ENCODE results near the gene NR1I3. TPM values are rescaled to one million over a fixed set of nuclear protein-coding genes. Genes with fewer than 3 reads are reported as not detected.

Gene NR1I3
- total and polyA plus RNA-seq, 2 experiments from 2014 or later, result 2.6 to 8.1 TPM

DNA sequence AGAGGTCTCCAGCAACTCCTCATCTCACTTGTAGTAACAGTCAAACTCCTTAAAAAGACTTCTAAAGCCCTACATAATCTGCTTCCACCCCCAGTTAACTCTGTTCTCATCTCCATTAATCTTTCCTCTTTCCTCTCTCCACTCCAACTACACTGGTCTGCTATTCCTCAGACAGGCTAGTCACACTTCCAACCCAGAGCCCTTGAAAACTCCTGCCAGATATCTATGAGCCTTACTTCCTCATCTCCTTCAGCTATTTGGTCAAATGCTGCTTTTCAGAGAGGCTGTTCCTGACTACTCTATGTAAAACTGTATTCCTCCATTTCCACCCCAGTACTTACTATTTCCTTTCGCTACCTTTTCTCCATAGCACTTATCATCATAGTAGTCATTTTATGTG, 45.0 kb upstream of the NR1I3 start:
- whole genome bisulfite sequencing (ENCODE audit: low lambda C conversion rate, missing lambda C conversion rate), result 88% methylated on average over 1 of the region's 1 CpG
- DNase-seq (ENCODE audit: low spot score), result no peak
- H3K4me2 ChIP-seq, result no peak overlapping the region

DNA sequence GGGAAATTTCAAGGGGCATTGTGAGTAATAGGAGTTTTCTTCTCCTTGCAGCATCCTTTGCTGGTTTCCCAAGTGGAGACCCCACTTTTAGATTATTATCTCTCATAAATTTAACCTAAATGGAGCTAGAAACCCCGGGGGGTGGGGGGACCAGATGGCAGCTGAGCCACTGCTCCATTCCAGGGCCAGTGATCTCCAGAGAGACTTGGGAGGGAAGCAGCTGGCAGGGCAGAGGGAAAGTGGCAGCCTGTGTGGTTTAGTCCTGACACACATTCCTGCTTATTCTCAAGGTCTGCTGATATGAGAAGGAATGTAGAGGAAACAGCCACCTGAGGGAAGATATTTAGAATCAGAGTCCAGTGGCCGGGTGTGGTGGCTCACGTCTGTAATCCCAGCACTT, 36.9 kb upstream of the NR1I3 start:
- WGBS (ENCODE audit: low lambda C conversion rate, missing lambda C conversion rate), result 41% methylated on average over 3 of the region's 3 CpGs
- Histone ChIP-seq H3K79me2 (no peaks in the 10 kb centered on the region), H3K27me3 (no peaks in the 10 kb centered on the region), H3K36me3 (replicated peaks; ENCODE audit: insufficient read depth, low read depth) (no peaks in the 10 kb centered on the region), H3K9me3 (ENCODE audit: low read depth) (no peaks in the 10 kb centered on the region), H2AFZ (no peak overlapping the region), H4K20me1 (ENCODE audit: insufficient read depth, poor library complexity, severe bottlenecking) (no peaks in the 10 kb centered on the region), H3K27ac (no peak overlapping the region), H3K9me2 (replicated peaks; ENCODE audit: insufficient read depth) (no peaks in the 10 kb centered on the region), H3K4me1 (ENCODE audit: insufficient read depth) (peaks cover 18% of the 10 kb centered on the region), H3K4me2 (no peak overlapping the region), H3K4me3 (no peak overlapping the region)
- no peak for DNase-seq (ENCODE audit: low spot score)
- TF ChIP-seq, protein P1, sequence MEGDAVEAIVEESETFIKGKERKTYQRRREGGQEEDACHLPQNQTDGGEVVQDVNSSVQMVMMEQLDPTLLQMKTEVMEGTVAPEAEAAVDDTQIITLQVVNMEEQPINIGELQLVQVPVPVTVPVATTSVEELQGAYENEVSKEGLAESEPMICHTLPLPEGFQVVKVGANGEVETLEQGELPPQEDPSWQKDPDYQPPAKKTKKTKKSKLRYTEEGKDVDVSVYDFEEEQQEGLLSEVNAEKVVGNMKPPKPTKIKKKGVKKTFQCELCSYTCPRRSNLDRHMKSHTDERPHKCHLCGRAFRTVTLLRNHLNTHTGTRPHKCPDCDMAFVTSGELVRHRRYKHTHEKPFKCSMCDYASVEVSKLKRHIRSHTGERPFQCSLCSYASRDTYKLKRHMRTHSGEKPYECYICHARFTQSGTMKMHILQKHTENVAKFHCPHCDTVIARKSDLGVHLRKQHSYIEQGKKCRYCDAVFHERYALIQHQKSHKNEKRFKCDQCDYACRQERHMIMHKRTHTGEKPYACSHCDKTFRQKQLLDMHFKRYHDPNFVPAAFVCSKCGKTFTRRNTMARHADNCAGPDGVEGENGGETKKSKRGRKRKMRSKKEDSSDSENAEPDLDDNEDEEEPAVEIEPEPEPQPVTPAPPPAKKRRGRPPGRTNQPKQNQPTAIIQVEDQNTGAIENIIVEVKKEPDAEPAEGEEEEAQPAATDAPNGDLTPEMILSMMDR (IDR thresholded peaks at IDR 0.05; ENCODE audit: poor library complexity), result no peak
- no peak for TF ChIP-seq EZH2 (IDR thresholded peaks at IDR 0.05; ENCODE audit: borderline replicate concordance)
- no peak for TF ChIP-seq EZH2phosphoT487 (IDR thresholded peaks at IDR 0.05; ENCODE audit: low read depth, severe bottlenecking, unreplicated experiment)

More for the DNA sequence above, 45.0 kb upstream of the NR1I3 start:
- no peaks in the 10 kb centered on the region for H4K20me1 ChIP-seq (ENCODE audit: insufficient read depth, poor library complexity, severe bottlenecking)
- TF ChIP-seq, protein P1 (IDR thresholded peaks at IDR 0.05; ENCODE audit: poor library complexity), result no peak
- no peak for TF ChIP-seq EZH2 (IDR thresholded peaks at IDR 0.05; ENCODE audit: borderline replicate concordance)
- TF ChIP-seq EZH2phosphoT487 (IDR thresholded peaks at IDR 0.05; ENCODE audit: low read depth, severe bottlenecking, unreplicated experiment), result no peak
- H3K9me3 ChIP-seq (ENCODE audit: low read depth), result no peaks in the 10 kb centered on the region
- no peak overlapping the region for H2AFZ ChIP-seq
- no peaks in the 10 kb centered on the region for H3K9me2 ChIP-seq (replicated peaks; ENCODE audit: insufficient read depth)
- H3K27ac ChIP-seq, result no peak overlapping the region
- no peaks in the 10 kb centered on the region for H3K27me3 ChIP-seq
- H3K4me1 ChIP-seq (ENCODE audit: insufficient read depth), result peaks cover 4% of the 10 kb centered on the region
- H3K36me3 ChIP-seq (replicated peaks; ENCODE audit: insufficient read depth, low read depth), result no peaks in the 10 kb centered on the region
- no peaks in the 10 kb centered on the region for H3K79me2 ChIP-seq
- H3K4me3 ChIP-seq, result no peak overlapping the region

DNA sequence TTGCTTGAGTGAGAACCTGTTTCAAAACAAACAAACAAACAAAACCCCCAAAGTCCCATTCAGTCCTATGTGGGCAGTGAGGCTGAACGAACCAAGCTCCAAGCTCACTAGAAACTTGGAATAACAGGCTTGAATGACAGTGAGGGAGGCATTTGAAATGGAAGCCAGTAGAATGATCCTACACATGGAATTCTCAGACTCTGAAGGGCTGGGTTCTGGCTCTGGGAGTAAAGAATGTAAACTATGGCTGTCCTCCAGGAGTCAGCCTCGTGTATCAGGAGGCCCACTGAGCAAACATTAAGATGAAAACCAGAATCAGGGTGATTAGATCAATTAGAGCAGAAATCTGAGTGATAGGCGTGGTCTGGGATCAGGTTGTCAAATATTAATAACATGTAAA, 35.4 kb upstream of the NR1I3 start:
- Histone ChIP-seq H3K27me3 (no peaks in the 10 kb centered on the region), H3K4me3 (no peak overlapping the region), H3K4me1 (ENCODE audit: insufficient read depth) (peaks cover 18% of the 10 kb centered on the region), H2AFZ (no peak overlapping the region), H3K79me2 (no peaks in the 10 kb centered on the region), H3K9me3 (ENCODE audit: low read depth) (no peaks in the 10 kb centered on the region), H4K20me1 (ENCODE audit: insufficient read depth, poor library complexity, severe bottlenecking) (no peaks in the 10 kb centered on the region), H3K36me3 (replicated peaks; ENCODE audit: insufficient read depth, low read depth) (no peaks in the 10 kb centered on the region), H3K27ac (no peak overlapping the region), H3K9me2 (replicated peaks; ENCODE audit: insufficient read depth) (no peaks in the 10 kb centered on the region), H3K4me2 (no peak overlapping the region)
- 57% methylated on average over 3 of the region's 3 CpGs for WGBS (ENCODE audit: low lambda C conversion rate, missing lambda C conversion rate)
- TF ChIP-seq EZH2 (IDR thresholded peaks at IDR 0.05; ENCODE audit: borderline replicate concordance) (no peak), EZH2phosphoT487 (IDR thresholded peaks at IDR 0.05; ENCODE audit: low read depth, severe bottlenecking, unreplicated experiment) (no peak)
- TF ChIP-seq, protein P1 (IDR thresholded peaks at IDR 0.05; ENCODE audit: poor library complexity), result no peak
- DNase-seq (ENCODE audit: low spot score), result no peak

DNA sequence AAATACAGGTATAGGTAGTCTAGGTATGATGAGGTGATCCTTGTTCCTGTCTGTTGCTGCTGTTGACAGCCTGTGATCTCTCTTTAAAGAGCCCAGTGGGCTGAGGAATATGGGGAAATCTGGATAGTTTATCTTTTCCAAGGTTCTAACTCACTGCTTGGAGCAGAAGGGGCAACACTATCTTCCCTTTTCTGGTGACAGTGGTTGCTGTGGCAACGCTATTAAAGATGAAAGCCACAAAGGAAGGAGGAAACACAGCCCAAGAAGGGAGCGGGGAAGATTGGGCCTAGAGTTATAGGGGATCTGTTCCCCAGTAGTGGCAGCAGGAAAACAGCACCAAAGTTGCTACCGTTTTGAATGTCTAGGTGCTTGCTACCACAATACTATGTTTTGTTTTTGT, 29.3 kb upstream of the NR1I3 start:
- no peak for DNase-seq (ENCODE audit: low spot score)
- H3K9me3 ChIP-seq (ENCODE audit: low read depth), result no peaks in the 10 kb centered on the region

More for the DNA sequence above, 29.3 kb upstream of the NR1I3 start:
- no peak overlapping the region for H3K4me3 ChIP-seq
- WGBS (ENCODE audit: low lambda C conversion rate, missing lambda C conversion rate), result 73% methylated on average over 3 of the region's 3 CpGs
- TF ChIP-seq EZH2 (IDR thresholded peaks at IDR 0.05; ENCODE audit: borderline replicate concordance) (no peak), EZH2phosphoT487 (IDR thresholded peaks at IDR 0.05; ENCODE audit: low read depth, severe bottlenecking, unreplicated experiment) (no peak)
- TF ChIP-seq, protein P1 (IDR thresholded peaks at IDR 0.05; ENCODE audit: poor library complexity), result no peak
- no peaks in the 10 kb centered on the region for H3K9me2 ChIP-seq (replicated peaks; ENCODE audit: insufficient read depth)
- H4K20me1 ChIP-seq (ENCODE audit: insufficient read depth, poor library complexity, severe bottlenecking), result no peaks in the 10 kb centered on the region
- H3K27ac ChIP-seq, result no peak overlapping the region
- H3K36me3 ChIP-seq (replicated peaks; ENCODE audit: insufficient read depth, low read depth), result no peaks in the 10 kb centered on the region
- no peaks in the 10 kb centered on the region for H3K4me1 ChIP-seq (ENCODE audit: insufficient read depth)
- H3K79me2 ChIP-seq, result no peaks in the 10 kb centered on the region
- no peak overlapping the region for H2AFZ ChIP-seq
- H3K27me3 ChIP-seq, result no peaks in the 10 kb centered on the region
- no peak overlapping the region for H3K4me2 ChIP-seq
